Measurements from ENCODE around the gene KIRREL2. TPM values are rescaled to one million over a fixed set of nuclear protein-coding genes. Genes with fewer than 3 reads are reported as not detected.

Gene KIRREL2
- total and polyA plus RNA-seq, 2 of the 8 experiments (the other 6 are each of a cell fraction or from before 2014, with no cell fraction given): 2.4 to 4.6 TPM

DNA sequence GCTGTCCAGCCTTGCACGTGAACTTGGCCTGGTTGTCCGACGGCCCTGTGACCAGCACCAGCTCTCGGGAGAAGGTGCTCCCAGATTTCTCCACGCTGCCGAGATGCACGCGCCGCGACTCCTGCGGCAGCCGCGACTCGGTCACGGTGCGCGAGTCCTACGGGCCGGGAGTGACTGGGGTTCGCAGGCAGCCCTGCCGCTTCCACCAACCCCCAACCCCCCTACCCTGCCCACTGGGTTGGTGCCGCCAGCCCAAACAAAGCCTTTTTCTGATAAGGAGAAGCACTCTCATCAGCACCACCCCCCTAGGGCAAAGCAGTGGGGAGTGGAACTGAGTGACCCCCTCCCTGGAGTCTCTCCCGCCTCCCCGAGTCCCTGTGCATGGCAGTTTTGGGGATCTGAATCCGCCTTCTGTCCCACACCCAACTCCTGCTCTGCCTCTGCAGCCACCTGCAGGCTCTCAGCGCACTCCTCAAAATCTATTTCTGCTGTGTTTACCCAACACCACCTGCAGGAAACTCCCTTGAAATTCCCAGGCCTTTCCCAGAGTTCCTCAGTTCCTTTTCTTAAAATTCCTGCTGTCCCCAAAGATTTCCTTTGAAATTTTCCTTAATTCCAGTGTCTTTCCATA is 10.6 kb upstream of the KIRREL2 start (continued):
- TF ChIP-seq YY1 (IDR thresholded peaks at IDR 0.05; ENCODE audit: low read depth, low read length) (no peak), POU5F1 (IDR thresholded peaks at IDR 0.05; ENCODE audit: low read depth, low read length) (no peak), SP4 (IDR thresholded peaks at IDR 0.05; ENCODE audit: low read length) (no peak), HDAC6 (IDR thresholded peaks at IDR 0.05; ENCODE audit: low read depth, low read length) (no peak), SIN3A (conservative IDR thresholded peaks at IDR 0.05 in 1 of 2, IDR thresholded peaks at IDR 0.05 in 1 of 2; ENCODE audit: low read depth in 1 of 2, low read length in 2 of 2) (no peak; a peak in 1 of 4 replicates), TEAD4 (IDR thresholded peaks at IDR 0.05; ENCODE audit: low read depth, low read length) (no peak), CHD2 (IDR thresholded peaks at IDR 0.05; ENCODE audit: low read length) (no peak), RXRA (IDR thresholded peaks at IDR 0.05; ENCODE audit: insufficient read depth, low read depth, low read length) (no peak), EP300 (IDR thresholded peaks at IDR 0.05; ENCODE audit: borderline replicate concordance in 1 of 2, low read depth in 2 of 2, low read length in 2 of 2) (no peak), POLR2AphosphoS5 (IDR thresholded peaks at IDR 0.05; ENCODE audit: low read depth, low read length) (no peak), HDAC2 (IDR thresholded peaks at IDR 0.05; ENCODE audit: borderline replicate concordance in 1 of 2, low read depth in 2 of 2, low read length in 2 of 2) (no peak), RFX5 (IDR thresholded peaks at IDR 0.05; ENCODE audit: borderline replicate concordance, low read depth, low read length) (no peak), CEBPB (IDR thresholded peaks at IDR 0.05; ENCODE audit: low read depth, low read length) (no peak), EZH2 (IDR thresholded peaks at IDR 0.05; ENCODE audit: low read depth, low read length, severe bottlenecking) (peak; percentile 34), SP1 (IDR thresholded peaks at IDR 0.05; ENCODE audit: low read depth, low read length) (no peak), SUZ12 (IDR thresholded peaks at IDR 0.05; ENCODE audit: low read length) (no peak; the same call in 1 of the 2 replicates)
- TF ChIP-seq, protein P1, sequence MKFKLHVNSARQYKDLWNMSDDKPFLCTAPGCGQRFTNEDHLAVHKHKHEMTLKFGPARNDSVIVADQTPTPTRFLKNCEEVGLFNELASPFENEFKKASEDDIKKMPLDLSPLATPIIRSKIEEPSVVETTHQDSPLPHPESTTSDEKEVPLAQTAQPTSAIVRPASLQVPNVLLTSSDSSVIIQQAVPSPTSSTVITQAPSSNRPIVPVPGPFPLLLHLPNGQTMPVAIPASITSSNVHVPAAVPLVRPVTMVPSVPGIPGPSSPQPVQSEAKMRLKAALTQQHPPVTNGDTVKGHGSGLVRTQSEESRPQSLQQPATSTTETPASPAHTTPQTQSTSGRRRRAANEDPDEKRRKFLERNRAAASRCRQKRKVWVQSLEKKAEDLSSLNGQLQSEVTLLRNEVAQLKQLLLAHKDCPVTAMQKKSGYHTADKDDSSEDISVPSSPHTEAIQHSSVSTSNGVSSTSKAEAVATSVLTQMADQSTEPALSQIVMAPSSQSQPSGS (IDR thresholded peaks at IDR 0.05; ENCODE audit: low read length): no peak
- TF ChIP-seq, protein P2, sequence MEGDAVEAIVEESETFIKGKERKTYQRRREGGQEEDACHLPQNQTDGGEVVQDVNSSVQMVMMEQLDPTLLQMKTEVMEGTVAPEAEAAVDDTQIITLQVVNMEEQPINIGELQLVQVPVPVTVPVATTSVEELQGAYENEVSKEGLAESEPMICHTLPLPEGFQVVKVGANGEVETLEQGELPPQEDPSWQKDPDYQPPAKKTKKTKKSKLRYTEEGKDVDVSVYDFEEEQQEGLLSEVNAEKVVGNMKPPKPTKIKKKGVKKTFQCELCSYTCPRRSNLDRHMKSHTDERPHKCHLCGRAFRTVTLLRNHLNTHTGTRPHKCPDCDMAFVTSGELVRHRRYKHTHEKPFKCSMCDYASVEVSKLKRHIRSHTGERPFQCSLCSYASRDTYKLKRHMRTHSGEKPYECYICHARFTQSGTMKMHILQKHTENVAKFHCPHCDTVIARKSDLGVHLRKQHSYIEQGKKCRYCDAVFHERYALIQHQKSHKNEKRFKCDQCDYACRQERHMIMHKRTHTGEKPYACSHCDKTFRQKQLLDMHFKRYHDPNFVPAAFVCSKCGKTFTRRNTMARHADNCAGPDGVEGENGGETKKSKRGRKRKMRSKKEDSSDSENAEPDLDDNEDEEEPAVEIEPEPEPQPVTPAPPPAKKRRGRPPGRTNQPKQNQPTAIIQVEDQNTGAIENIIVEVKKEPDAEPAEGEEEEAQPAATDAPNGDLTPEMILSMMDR (IDR thresholded peaks at IDR 0.05; ENCODE audit: control extremely low read depth in 1 of 3, insufficient read depth in 1 of 3, low read depth in 1 of 3, low read length in 3 of 3): peak; percentile 0 to 31 (median 30); a peak in 3 of 4 replicates
- TF ChIP-seq, protein P3, sequence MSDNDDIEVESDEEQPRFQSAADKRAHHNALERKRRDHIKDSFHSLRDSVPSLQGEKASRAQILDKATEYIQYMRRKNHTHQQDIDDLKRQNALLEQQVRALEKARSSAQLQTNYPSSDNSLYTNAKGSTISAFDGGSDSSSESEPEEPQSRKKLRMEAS (IDR thresholded peaks at IDR 0.05): 0 out of 2 replicates have a peak, but pooled peaks have one; percentile 12

Measured in H1 (cell line).